Bronchial epithelial cell (primary cell): ENCODE data around the gene TRPM1. TPM values are rescaled to one million over a fixed set of nuclear protein-coding genes. Genes with fewer than 3 reads are reported as not detected.
"Not testable (repeated sequence)": the region's sequence is repeated elsewhere in the genome, so short reads cannot be mapped to it uniquely, and the experiment has no call there.

Source experiments
- DNase-seq: peaks from one replicate; pipeline ENCODE4 v3.0.0-alpha.2; 2010; ENCODE audit warnings: low read depth
- FAIRE-seq: peaks from 2 replicates; lab custom pipeline; 2011; peaks lifted over from hg19 to GRCh38; lab: Jason Lieb, UNC
- H3K27me3 ChIP-seq: 2 replicates; pipeline ENCODE4 v1.5.1; 2011; ENCODE audit warnings: low read length; ENCODE audit not compliant: control insufficient read depth, insufficient read depth
- H3K36me3 ChIP-seq: 2 replicates; pipeline ENCODE4 v1.5.1; 2011; ENCODE audit warnings: low read length; ENCODE audit not compliant: control insufficient read depth, insufficient read depth
- H3K4me3 ChIP-seq: 2 replicates; pipeline ENCODE4 v1.5.1; 2011; ENCODE audit warnings: mild to moderate bottlenecking, low read depth, low read length, control low read depth
- CTCF ChIP-seq: IDR thresholded peaks from 2 replicates; pipeline ENCODE4 v1.5.1; 2011; ENCODE audit warnings: mild to moderate bottlenecking, moderate library complexity, low read length, control low read depth, inconsistent platforms; ENCODE audit not compliant: insufficient read depth, severe bottlenecking
- total RNA-seq: library from RNA; depleted of rRNA; stranded (reverse); fragments of >200 nt; gene quantifications from 2 replicates; pipeline ENCODE4 v1.2.1, GENCODE V29; 2014

Gene TRPM1
- total RNA-seq, 1 donor from 2014 or later: under 0.01 TPM

GRCh38 chr15:31096563-31096962 lies 5.0 kb downstream of the TRPM1 start:
- FAIRE-seq: no peak

GRCh38 chr15:31091481-31091880 lies 10.0 kb downstream of the TRPM1 start:
- no peak for TF ChIP-seq CTCF
- Histone ChIP-seq H3K27me3 (no peaks in the 10 kb centered on the region), H3K4me3 (no peak overlapping the region), H3K36me3 (no peaks in the 10 kb centered on the region)
- FAIRE-seq (no peak), DNase-seq (no peak)

More at GRCh38 chr15:31096563-31096962, 5.0 kb downstream of the TRPM1 start:
- TF ChIP-seq CTCF: no peak
- no peak for DNase-seq
- no peak overlapping the region for H3K4me3 ChIP-seq
- H3K36me3 ChIP-seq: no peaks in the 10 kb centered on the region
- H3K27me3 ChIP-seq: peaks cover 4% of the 10 kb centered on the region

GRCh38 chr15:31090766-31091165 lies 10.8 kb downstream of the TRPM1 start:
- FAIRE-seq: peak; percentile 50
- TF ChIP-seq CTCF: no peak
- Histone ChIP-seq H3K27me3 (no peaks in the 10 kb centered on the region), H3K4me3 (no peak overlapping the region), H3K36me3 (no peaks in the 10 kb centered on the region)
- DNase-seq: no peak

- H3K4me3 ChIP-seq: no peak overlapping the region
- no peaks in the 10 kb centered on the region for H3K27me3 ChIP-seq
- no peaks in the 10 kb centered on the region for H3K36me3 ChIP-seq
- peak; percentile 64 for FAIRE-seq
- TF ChIP-seq CTCF: no peak
- no peak for DNase-seq
These were observed 12.0 kb downstream of the TRPM1 start for GRCh38 chr15:31089368-31090047.

- Histone ChIP-seq H3K36me3 (no peaks in the 10 kb centered on the region), H3K27me3 (no peaks in the 10 kb centered on the region), H3K4me3 (no peak overlapping the region)
- TF ChIP-seq CTCF: no peak
- DNase-seq (no peak), FAIRE-seq (no peak)
These were observed 12.7 kb downstream of the TRPM1 start for GRCh38 chr15:31088672-31089367.

GRCh38 chr15:31088041-31088440 lies 13.5 kb downstream of the TRPM1 start:
- H3K27me3 ChIP-seq, H3K4me3 ChIP-seq, H3K36me3 ChIP-seq, FAIRE-seq, DNase-seq: not testable (repeated sequence)
